MCF 10A (cell line): ENCODE measurements around the gene DYNC1I2. TPM values are rescaled to one million over a fixed set of nuclear protein-coding genes. Genes with fewer than 3 reads are reported as not detected.

Source experiments
- BruUV-seq: library from RNA; stranded (reverse); fragments of 400-500 nt; replicated peaks from 2 replicates; lab custom pipeline; 2021; lab: Mats Ljungman, UMichigan
- CTCF ChIA-PET: fragments of 300-600 bp; sonication (Branson Sonifier 250); formaldehyde crosslinking; extraction: SDS; loops from one replicate; lab custom pipeline; 2021; ENCODE audit warnings: antibody characterized with exemption, inconsistent platforms; lab: Yijun Ruan, JAX
- POLR2A ChIA-PET: fragments of 300-600, 350-650 bp; sonication (Branson Sonifier 250); formaldehyde crosslinking; extraction: SDS; loops from one replicate; lab custom pipeline; 2020; ENCODE audit warnings: antibody characterized with exemption, inconsistent platforms; lab: Yijun Ruan, JAX
- DNase-seq: peaks from one replicate; pipeline ENCODE4 v3.0.0-alpha.2; 2018; ENCODE audit not compliant: unreplicated experiment
- H3K27ac Mint-ChIP-seq: one replicate; pipeline ENCODE4 v1.8.0; 2022; ENCODE audit warnings: mild to moderate bottlenecking, low read depth, mixed read lengths; ENCODE audit not compliant: unreplicated experiment
- H3K27me3 Mint-ChIP-seq: one replicate; pipeline ENCODE4 v1.8.0; 2022; ENCODE audit warnings: mixed read lengths; ENCODE audit not compliant: insufficient read depth, unreplicated experiment
- H3K36me3 Mint-ChIP-seq: one replicate; pipeline ENCODE4 v1.8.0; 2022; ENCODE audit warnings: mild to moderate bottlenecking, moderate library complexity, mixed read lengths; ENCODE audit not compliant: insufficient read depth, unreplicated experiment
- H3K4me1 Mint-ChIP-seq: one replicate; pipeline ENCODE4 v1.8.0; 2022; ENCODE audit warnings: mixed read lengths; ENCODE audit not compliant: insufficient read depth, unreplicated experiment
- H3K4me3 Mint-ChIP-seq: one replicate; pipeline ENCODE4 v1.8.0; 2022; ENCODE audit warnings: mild to moderate bottlenecking, moderate library complexity, mixed read lengths; ENCODE audit not compliant: unreplicated experiment
- H3K9me3 Mint-ChIP-seq: one replicate; pipeline ENCODE4 v1.8.0; 2022; ENCODE audit warnings: mixed read lengths; ENCODE audit not compliant: unreplicated experiment
- intact Hi-C: fragments of 100-400 bp; cut with micrococcal nuclease; formaldehyde crosslinking; loops from 2 replicates; pipeline ENCODE4 v1.14.1; 2022
- total RNA-seq: library from RNA; stranded (reverse); gene quantifications from 2 replicates; pipeline ENCODE4 v1.2.3, GENCODE V29; 2022
- TF ChIP-seq, protein P1 (sequence below): fragments of 200-600 bp; IDR thresholded peaks from one replicate; pipeline ENCODE4 v1.8.0; 2022; ENCODE audit warnings: antibody characterized with exemption, mild to moderate bottlenecking; ENCODE audit not compliant: unreplicated experiment

Gene DYNC1I2
- total RNA-seq, 1 experiment from 2014 or later: 77.7 TPM

DNA sequence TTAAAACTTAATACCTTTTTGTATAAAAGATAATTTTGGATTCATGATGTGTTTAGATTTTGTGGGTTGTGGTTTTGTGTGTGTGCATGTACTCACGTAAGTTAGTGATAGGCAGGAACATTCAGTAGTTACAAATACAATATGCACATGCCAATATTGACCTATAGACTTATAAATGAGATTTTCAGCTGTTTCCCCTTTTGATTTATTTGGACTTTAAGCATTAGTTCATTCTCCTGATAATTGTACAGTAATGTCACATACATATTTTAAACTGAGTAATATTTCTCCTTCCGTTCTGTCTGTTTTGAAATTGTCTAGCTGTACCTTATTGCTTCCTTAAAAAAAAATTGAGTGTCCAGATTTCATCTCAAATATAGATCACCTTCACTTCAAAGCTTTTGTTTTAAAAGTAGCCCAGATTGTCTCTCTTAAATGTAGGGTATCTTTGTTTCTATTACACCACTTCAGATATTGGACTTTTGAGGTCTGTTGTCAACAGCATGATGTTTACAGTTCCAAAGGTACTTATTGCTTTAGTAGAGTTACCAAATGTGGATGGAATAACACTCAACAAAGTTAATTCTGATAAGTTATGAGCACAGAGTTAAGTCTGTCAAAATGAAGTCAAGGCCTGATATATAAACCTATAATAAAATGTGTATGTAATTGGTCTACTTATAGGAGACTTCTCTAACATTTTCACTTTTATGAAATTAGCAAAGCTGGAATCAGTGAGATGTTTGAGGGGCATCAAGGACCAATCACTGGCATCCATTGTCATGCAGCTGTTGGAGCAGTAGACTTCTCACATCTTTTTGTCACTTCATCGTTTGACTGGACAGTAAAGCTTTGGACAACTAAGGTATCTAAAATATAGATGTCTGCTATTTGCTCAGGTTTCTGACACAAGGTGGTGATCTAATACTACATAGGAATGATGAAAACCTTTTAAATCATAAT, 42.0 kb downstream of the DYNC1I2 start:
- intact Hi-C loops: no loop called here
- no peaks in the 10 kb centered on the region for H3K4me1 Mint-ChIP-seq
- no peak for DNase-seq
- CTCF ChIA-PET: interaction anchor here (0.6 to 1.3 kb wide), 2 partner anchors 104 to 131 kb away, joined by 5 to 6 read pairs; no protein-coding TSS in a partner anchor
- TF ChIP-seq, protein P1, sequence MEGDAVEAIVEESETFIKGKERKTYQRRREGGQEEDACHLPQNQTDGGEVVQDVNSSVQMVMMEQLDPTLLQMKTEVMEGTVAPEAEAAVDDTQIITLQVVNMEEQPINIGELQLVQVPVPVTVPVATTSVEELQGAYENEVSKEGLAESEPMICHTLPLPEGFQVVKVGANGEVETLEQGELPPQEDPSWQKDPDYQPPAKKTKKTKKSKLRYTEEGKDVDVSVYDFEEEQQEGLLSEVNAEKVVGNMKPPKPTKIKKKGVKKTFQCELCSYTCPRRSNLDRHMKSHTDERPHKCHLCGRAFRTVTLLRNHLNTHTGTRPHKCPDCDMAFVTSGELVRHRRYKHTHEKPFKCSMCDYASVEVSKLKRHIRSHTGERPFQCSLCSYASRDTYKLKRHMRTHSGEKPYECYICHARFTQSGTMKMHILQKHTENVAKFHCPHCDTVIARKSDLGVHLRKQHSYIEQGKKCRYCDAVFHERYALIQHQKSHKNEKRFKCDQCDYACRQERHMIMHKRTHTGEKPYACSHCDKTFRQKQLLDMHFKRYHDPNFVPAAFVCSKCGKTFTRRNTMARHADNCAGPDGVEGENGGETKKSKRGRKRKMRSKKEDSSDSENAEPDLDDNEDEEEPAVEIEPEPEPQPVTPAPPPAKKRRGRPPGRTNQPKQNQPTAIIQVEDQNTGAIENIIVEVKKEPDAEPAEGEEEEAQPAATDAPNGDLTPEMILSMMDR: no peak
- no peaks in the 10 kb centered on the region for H3K27me3 Mint-ChIP-seq
- no TSS peak for BruUV-seq
- no peak overlapping the region for H3K4me3 Mint-ChIP-seq
- H3K27ac Mint-ChIP-seq: no peak overlapping the region
- peaks cover 72% of the 10 kb centered on the region for H3K36me3 Mint-ChIP-seq
- no peaks in the 10 kb centered on the region for H3K9me3 Mint-ChIP-seq
- POLR2A ChIA-PET: interaction anchor here (0.6 to 0.8 kb wide), 2 partner anchors 23 to 78 kb away, joined by 3 to 4 read pairs; no protein-coding TSS in a partner anchor

- intact Hi-C loops: no loop called here
- Mint-ChIP-seq H3K4me1 (no peaks in the 10 kb centered on the region), H3K27me3 (no peaks in the 10 kb centered on the region), H3K4me3 (no peak overlapping the region), H3K27ac (no peak overlapping the region), H3K36me3 (peaks cover 68% of the 10 kb centered on the region), H3K9me3 (no peaks in the 10 kb centered on the region)
- no TSS peak for BruUV-seq
- TF ChIP-seq, protein P1: no peak
- CTCF ChIA-PET: interaction anchor here (1.3 kb wide), 1 partner anchor 131 kb away, joined by 6 read pairs; no protein-coding TSS in a partner anchor
- no peak for DNase-seq
- POLR2A ChIA-PET: interaction anchor here (0.6 kb wide), 1 partner anchor 77 kb away, joined by 3 read pairs; no protein-coding TSS in a partner anchor
These were observed 42.7 kb downstream of the DYNC1I2 start for GRCh38 chr2:171729952-171730317.

- CTCF ChIA-PET: no interaction called here
- intact Hi-C loops: no loop called here
- TF ChIP-seq, protein P1: no peak
- no peaks in the 10 kb centered on the region for H3K27me3 Mint-ChIP-seq
- no peak for DNase-seq
- H3K27ac Mint-ChIP-seq: no peak overlapping the region
- POLR2A ChIA-PET: no interaction called here
- H3K4me1 Mint-ChIP-seq: no peaks in the 10 kb centered on the region
- peaks cover 75% of the 10 kb centered on the region for H3K36me3 Mint-ChIP-seq
- no TSS peak for BruUV-seq
- H3K9me3 Mint-ChIP-seq: no peaks in the 10 kb centered on the region
- H3K4me3 Mint-ChIP-seq: no peak overlapping the region
These were observed 48.9 kb downstream of the DYNC1I2 start for GRCh38 chr2:171735991-171736710.
